HG03354 (cell line): Measurements from ENCODE around the gene ANKRD35.

ENCODE experiments used
- ATAC-seq: cut with Tn5 transposase; IDR thresholded peaks from one replicate; pipeline ENCODE4 v1.9.1; 2021; ENCODE audit warnings: mild to moderate bottlenecking; ENCODE audit not compliant: unreplicated experiment, poor library complexity, severe bottlenecking

ANKRD35 gene

GRCh38 chr1:145898756-145899155 is 13.1 kb upstream of the ANKRD35 start:
- no peak for ATAC-seq

GRCh38 chr1:145897969-145898368 is 12.3 kb upstream of the ANKRD35 start:
- no peak for ATAC-seq

GRCh38 chr1:145895471-145895870 is 9.8 kb upstream of the ANKRD35 start:
- ATAC-seq = no peak

GRCh38 chr1:145893306-145894055 is 7.8 kb upstream of the ANKRD35 start:
- no peak for ATAC-seq

- ATAC-seq = no peak
Measured at GRCh38 chr1:145892486-145893087, 6.9 kb upstream of the ANKRD35 start.

GRCh38 chr1:145891587-145892485 is 6.2 kb upstream of the ANKRD35 start:
- no peak for ATAC-seq

GRCh38 chr1:145891143-145891542 is 5.5 kb upstream of the ANKRD35 start:
- no peak for ATAC-seq

- ATAC-seq = no peak
Measured at GRCh38 chr1:145889722-145890121, 4.1 kb upstream of the ANKRD35 start.

- ATAC-seq = no peak
Measured at GRCh38 chr1:145887631-145888030, 2.0 kb upstream of the ANKRD35 start.

- ATAC-seq = no peak
Measured at GRCh38 chr1:145886816-145887215, 1.1 kb upstream of the ANKRD35 start.

- no peak for ATAC-seq
Measured at GRCh38 chr1:145886390-145886789, 724 bp upstream of the ANKRD35 start.

GRCh38 chr1:145884675-145885074 is 991 bp downstream of the ANKRD35 start:
- ATAC-seq = no peak

- ATAC-seq = no peak
Measured at GRCh38 chr1:145879775-145880174, 5.9 kb downstream of the ANKRD35 start.

- ATAC-seq = no peak
Measured at GRCh38 chr1:145878724-145879123, 6.9 kb downstream of the ANKRD35 start.

- no peak for ATAC-seq
Measured at GRCh38 chr1:145877923-145878486, 7.7 kb downstream of the ANKRD35 start.

- ATAC-seq = no peak
Measured at GRCh38 chr1:145874646-145875045, 11.0 kb downstream of the ANKRD35 start.

GRCh38 chr1:145871994-145872924 is 13.4 kb downstream of the ANKRD35 start:
- ATAC-seq = no peak

GRCh38 chr1:145868232-145868631 is 17.4 kb downstream of the ANKRD35 start:
- no peak for ATAC-seq
